ENCODE measurements around the gene FGGY.
"Not testable (repeated sequence)": the region's sequence is repeated elsewhere in the genome, so short reads cannot be mapped to it uniquely, and the experiment has no call there.

FGGY gene

GRCh38 chr1:59350521-59350920 is 53.6 kb downstream of the FGGY start:
- DNase-seq (ENCODE audit: low read depth, low spot score), result no peak

- DNase-seq (ENCODE audit: low read depth, low spot score), result no peak
These were observed 55.2 kb downstream of the FGGY start for GRCh38 chr1:59352065-59352464.

- DNase-seq (ENCODE audit: low read depth, low spot score), result no peak
These were observed 56.6 kb downstream of the FGGY start for GRCh38 chr1:59353453-59353852.

- not testable (repeated sequence) for DNase-seq (ENCODE audit: low read depth, low spot score)
These were observed 57.3 kb downstream of the FGGY start for GRCh38 chr1:59354239-59354638.

GRCh38 chr1:59354709-59355337 is 57.9 kb downstream of the FGGY start:
- no peak for DNase-seq (ENCODE audit: low read depth, low spot score)

- DNase-seq (ENCODE audit: low read depth, low spot score), result no peak
These were observed 58.5 kb downstream of the FGGY start for GRCh38 chr1:59355361-59355760.

- no peak for DNase-seq (ENCODE audit: low read depth, low spot score)
These were observed 59.7 kb downstream of the FGGY start for GRCh38 chr1:59356627-59357026.

GRCh38 chr1:59357645-59358320 is 60.9 kb downstream of the FGGY start:
- no peak for DNase-seq (ENCODE audit: low read depth, low spot score)

GRCh38 chr1:59359325-59359724 is 62.4 kb downstream of the FGGY start:
- DNase-seq (ENCODE audit: low read depth, low spot score), result no peak

GRCh38 chr1:59360170-59360569 is 63.3 kb downstream of the FGGY start:
- DNase-seq (ENCODE audit: low read depth, low spot score), result no peak

- DNase-seq (ENCODE audit: low read depth, low spot score), result no peak
These were observed 63.8 kb downstream of the FGGY start for GRCh38 chr1:59360729-59361128.

- DNase-seq (ENCODE audit: low read depth, low spot score), result no peak
These were observed 64.9 kb downstream of the FGGY start for GRCh38 chr1:59361766-59362165.

GRCh38 chr1:59364037-59364436 is 67.1 kb downstream of the FGGY start:
- no peak for DNase-seq (ENCODE audit: low read depth, low spot score)

GRCh38 chr1:59366346-59366745 is 69.5 kb downstream of the FGGY start:
- DNase-seq (ENCODE audit: low read depth, low spot score), result no peak

- no peak for DNase-seq (ENCODE audit: low read depth, low spot score)
These were observed 70.6 kb downstream of the FGGY start for GRCh38 chr1:59367301-59368007.

- no peak for DNase-seq (ENCODE audit: low read depth, low spot score)
These were observed 71.2 kb downstream of the FGGY start for GRCh38 chr1:59368008-59368670.

- no peak for DNase-seq (ENCODE audit: low read depth, low spot score)
These were observed 78.7 kb downstream of the FGGY start for GRCh38 chr1:59375321-59376220.

GRCh38 chr1:59377350-59377904 is 80.5 kb downstream of the FGGY start:
- no peak for DNase-seq (ENCODE audit: low read depth, low spot score)

GRCh38 chr1:59378621-59379370 is 81.9 kb downstream of the FGGY start:
- no peak for DNase-seq (ENCODE audit: low read depth, low spot score)

GRCh38 chr1:59379371-59379728 is 82.5 kb downstream of the FGGY start:
- no peak for DNase-seq (ENCODE audit: low read depth, low spot score)
